Testis (tissue), 3 donors: ENCODE data around the gene PPP1R12B. TPM values are rescaled to one million over a fixed set of nuclear protein-coding genes. Genes with fewer than 3 reads are reported as not detected.
"Not testable (repeated sequence)": the region's sequence is repeated elsewhere in the genome, so short reads cannot be mapped to it uniquely, and the experiment has no call there.

Experiments
- DNase-seq: peaks from one replicate; pipeline ENCODE4 v3.0.0-alpha.2; 2019
- H3K27ac ChIP-seq, 2 donors: fragments of 200-600 bp; sonication (generic); one replicate each; pipeline ENCODE4 v1.5.1; 2019
- H3K27me3 ChIP-seq: fragments of 200-600 bp; sonication (generic); one replicate; pipeline ENCODE4 v1.5.1; 2019
- H3K36me3 ChIP-seq: fragments of 200-600 bp; sonication (generic); one replicate; pipeline ENCODE4 v1.5.1; 2017; ENCODE audit warnings: low read depth; ENCODE audit errors: missing control alignments
- H3K4me1 ChIP-seq: fragments of 200-600 bp; sonication (generic); one replicate; pipeline ENCODE4 v1.5.1; 2019
- H3K4me3 ChIP-seq, 2 donors: fragments of 200-600 bp; sonication (generic); one replicate each; pipeline ENCODE4 v1.5.1; 2017 to 2019
- H3K9me3 ChIP-seq: fragments of 200-600 bp; sonication (generic); one replicate; pipeline ENCODE4 v1.5.1; 2017
- POLR2A ChIP-seq: fragments of 450-650 bp; IDR thresholded peaks from one replicate; pipeline ENCODE4 v1.6.1; 2017; ENCODE audit warnings: antibody characterized with exemption, mild to moderate bottlenecking, moderate library complexity
- WGBS, 2 donors: methylation state at CpG; one replicate each; pipeline ENCODE4 v1.1.5; 2018; 5-methylcytosine and 5-hydroxymethylcytosine counted together
- intact Hi-C: fragments of 100-400 bp; cut with DNase I; formaldehyde crosslinking; loops from one replicate; pipeline ENCODE4 v1.15.1; 2023; ENCODE audit warnings: low total_unique reads
- polyA plus RNA-seq: library from polyadenylated mRNA; stranded (reverse); fragments of 350-450 nt; fragmentation: Illumina TruSeq; extraction: RNeasy Lipid Tissue Mini Kit (QIAGEN cat#74804); gene quantifications from one replicate; pipeline ENCODE4 v1.2.3, GENCODE V29; 2014; ENCODE audit warnings: low read depth, low replicate concordance; ENCODE audit not compliant: insufficient read depth
- total RNA-seq, 2 donors: library from RNA; depleted of rRNA; stranded (reverse); fragments of >200 nt; gene quantifications; one replicate each; pipeline ENCODE4 v1.2.3, GENCODE V29; 2016
- TF ChIP-seq, protein P1 (sequence below), 3 experiments: fragments of 450-650 bp in 2 of 3; fragments of 200-600 bp in 1 of 3; sonication (generic) in 1 of 3; IDR thresholded peaks; one replicate each; pipeline ENCODE4 v1.5.1; 2016 to 2019; ENCODE audit warnings: antibody characterized with exemption in 3 of 3, mild to moderate bottlenecking in 2 of 3, moderate library complexity in 1 of 3

The PPP1R12B gene
- total and polyA plus RNA-seq, 3 donors from 2014 or later: 32.6 to 61.2 (median 54.6) TPM

DNA sequence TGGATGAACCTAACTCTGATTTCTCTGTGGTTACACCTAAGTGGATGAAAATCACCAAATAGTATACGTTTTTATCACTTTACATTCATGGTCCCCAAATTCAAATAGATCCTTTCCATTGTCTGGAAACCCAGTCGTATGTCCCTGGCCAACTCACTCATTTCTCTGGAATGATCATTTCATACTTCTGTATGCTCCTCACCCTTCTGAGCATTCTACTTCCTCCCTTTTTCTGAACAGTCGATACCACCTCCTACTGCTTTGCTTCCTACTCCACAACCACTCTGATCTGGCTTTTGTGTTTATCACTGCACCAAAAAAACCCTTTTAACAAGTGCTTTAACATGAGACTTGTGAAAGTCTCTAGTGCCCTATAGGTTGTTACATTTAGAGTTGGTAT is 47.3 kb downstream of the PPP1R12B start:
- H3K27ac ChIP-seq, H3K4me1 ChIP-seq, DNase-seq, H3K4me3 ChIP-seq, H3K9me3 ChIP-seq, H3K36me3 ChIP-seq, H3K27me3 ChIP-seq, intact Hi-C loops: not testable (repeated sequence)
- 74 to 75% methylated on average over 3 of the region's 3 CpGs for WGBS, 2 donors

DNA sequence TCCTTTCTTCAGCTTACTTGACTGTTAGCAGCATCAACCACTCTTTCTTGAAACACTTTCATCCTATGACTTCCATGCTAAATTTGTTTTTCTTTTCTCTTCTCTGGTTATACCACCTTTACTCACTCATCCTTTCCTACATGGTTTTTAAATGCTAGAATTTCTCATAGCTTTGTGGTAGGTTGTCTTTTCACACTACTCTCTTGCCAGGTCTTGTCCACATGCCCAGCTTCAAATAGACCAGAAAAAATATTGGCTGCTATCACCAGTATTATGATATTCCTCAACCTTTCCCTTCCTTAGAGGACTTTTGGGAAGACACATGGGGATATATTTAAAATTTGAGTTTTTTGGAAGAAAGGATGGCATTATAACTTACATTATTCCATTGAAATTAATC is 48.8 kb downstream of the PPP1R12B start:
- Histone ChIP-seq H3K27ac (no peak overlapping the region), H3K4me3 (no peak overlapping the region), H3K4me1 (no peaks in the 10 kb centered on the region), H3K9me3 (no peaks in the 10 kb centered on the region), H3K36me3 (no peaks in the 10 kb centered on the region), H3K27me3 (no peaks in the 10 kb centered on the region)
- intact Hi-C loops: no loop called here
- TF ChIP-seq POLR2A: no peak
- TF ChIP-seq, protein P1, sequence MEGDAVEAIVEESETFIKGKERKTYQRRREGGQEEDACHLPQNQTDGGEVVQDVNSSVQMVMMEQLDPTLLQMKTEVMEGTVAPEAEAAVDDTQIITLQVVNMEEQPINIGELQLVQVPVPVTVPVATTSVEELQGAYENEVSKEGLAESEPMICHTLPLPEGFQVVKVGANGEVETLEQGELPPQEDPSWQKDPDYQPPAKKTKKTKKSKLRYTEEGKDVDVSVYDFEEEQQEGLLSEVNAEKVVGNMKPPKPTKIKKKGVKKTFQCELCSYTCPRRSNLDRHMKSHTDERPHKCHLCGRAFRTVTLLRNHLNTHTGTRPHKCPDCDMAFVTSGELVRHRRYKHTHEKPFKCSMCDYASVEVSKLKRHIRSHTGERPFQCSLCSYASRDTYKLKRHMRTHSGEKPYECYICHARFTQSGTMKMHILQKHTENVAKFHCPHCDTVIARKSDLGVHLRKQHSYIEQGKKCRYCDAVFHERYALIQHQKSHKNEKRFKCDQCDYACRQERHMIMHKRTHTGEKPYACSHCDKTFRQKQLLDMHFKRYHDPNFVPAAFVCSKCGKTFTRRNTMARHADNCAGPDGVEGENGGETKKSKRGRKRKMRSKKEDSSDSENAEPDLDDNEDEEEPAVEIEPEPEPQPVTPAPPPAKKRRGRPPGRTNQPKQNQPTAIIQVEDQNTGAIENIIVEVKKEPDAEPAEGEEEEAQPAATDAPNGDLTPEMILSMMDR (IDR thresholded peaks at IDR 0.05): no peak
- DNase-seq: no peak

DNA sequence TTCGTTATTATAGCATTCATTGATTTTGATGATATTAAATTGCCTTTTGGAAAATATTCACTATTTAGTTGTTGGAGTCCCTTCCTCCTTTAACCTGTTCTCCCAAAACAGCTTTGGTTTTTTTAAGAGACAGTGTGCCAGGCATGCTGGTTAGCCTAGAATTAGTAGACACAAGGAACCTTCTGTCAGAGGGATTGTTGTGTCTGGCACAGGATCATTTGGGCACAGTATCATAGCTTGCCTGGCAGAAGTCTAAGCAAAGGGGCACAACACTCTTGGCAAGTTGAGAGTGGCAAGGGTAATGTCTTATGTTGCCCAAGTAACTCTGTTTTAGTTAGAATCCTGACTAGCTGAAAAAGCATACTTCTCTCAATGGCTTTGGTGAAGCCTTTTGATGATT is 49.9 kb downstream of the PPP1R12B start:
- H3K4me3 ChIP-seq, DNase-seq, intact Hi-C loops, H3K27me3 ChIP-seq, H3K27ac ChIP-seq, H3K36me3 ChIP-seq, H3K4me1 ChIP-seq, H3K9me3 ChIP-seq: not testable (repeated sequence)
- WGBS, 2 donors: 91 to 95% methylated on average over 1 of the region's 1 CpG

DNA sequence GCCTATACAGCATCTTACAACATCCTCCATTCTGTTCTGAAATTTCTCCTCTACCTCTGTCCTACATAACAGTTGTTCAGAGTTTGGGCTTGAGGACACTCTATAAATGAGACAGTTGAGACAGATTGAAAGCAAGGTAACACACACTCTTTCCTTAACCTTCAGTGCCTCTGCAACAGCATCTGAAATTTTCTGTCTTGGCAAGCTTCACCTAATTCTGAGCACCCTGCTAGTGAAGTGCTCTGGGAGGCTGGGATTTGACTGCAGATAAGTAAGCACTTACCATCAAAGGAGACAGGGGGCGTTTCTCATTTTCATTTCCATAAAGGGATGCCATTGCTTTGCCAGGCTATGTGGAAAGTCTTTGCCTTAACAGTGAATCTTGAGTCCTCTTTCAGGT is 53.3 kb downstream of the PPP1R12B start:
- H3K9me3 ChIP-seq, H3K4me3 ChIP-seq, H3K4me1 ChIP-seq, H3K36me3 ChIP-seq, H3K27me3 ChIP-seq, intact Hi-C loops, H3K27ac ChIP-seq, DNase-seq: not testable (repeated sequence)
- WGBS, 2 donors: 46 to 90% methylated on average over 1 of the region's 1 CpG

DNA sequence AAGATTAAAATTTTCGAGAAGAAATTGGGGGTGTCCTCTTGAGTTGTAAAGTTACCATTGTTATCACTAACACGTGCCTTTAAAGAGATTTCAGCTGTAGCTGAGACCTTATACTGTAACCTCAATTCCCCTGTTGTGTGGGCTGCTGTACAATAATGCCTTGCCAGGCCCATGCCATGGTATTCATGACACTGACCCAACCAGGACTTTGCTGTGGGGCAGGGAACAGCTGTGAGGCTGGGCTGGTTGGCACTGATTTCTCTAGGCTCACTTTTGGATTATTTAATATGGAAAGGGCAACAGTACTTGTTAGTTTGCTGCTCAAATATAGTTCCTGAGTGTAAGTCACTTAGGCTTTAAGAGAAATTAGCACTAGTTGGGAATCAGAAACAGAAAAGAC is 54.9 kb downstream of the PPP1R12B start:
- H3K36me3 ChIP-seq, H3K9me3 ChIP-seq, DNase-seq, H3K4me1 ChIP-seq, H3K27ac ChIP-seq, H3K27me3 ChIP-seq, H3K4me3 ChIP-seq, intact Hi-C loops: not testable (repeated sequence)
- 52 to 77% methylated on average over 2 of the region's 2 CpGs for WGBS, 2 donors

DNA sequence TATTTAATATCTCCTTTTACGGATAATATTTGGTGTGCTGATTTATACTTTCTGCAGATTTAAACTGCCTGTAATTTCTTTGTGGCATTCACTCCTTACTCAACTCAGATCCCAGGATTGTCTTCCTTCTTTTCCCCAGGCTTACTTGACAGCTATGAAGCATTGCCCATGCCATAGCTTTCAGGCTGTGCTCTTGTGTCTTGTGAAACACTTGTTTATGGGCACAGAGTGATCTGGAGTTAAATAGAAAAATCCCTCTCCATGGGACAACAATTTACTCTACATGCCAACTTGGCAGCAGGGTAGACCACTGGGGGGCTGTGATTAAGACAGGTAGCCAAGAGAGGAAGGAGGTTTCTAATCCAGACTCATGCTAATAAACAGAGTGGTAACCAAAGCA is 57.4 kb downstream of the PPP1R12B start:
- DNase-seq: no peak
- intact Hi-C loops: no loop called here

DNA sequence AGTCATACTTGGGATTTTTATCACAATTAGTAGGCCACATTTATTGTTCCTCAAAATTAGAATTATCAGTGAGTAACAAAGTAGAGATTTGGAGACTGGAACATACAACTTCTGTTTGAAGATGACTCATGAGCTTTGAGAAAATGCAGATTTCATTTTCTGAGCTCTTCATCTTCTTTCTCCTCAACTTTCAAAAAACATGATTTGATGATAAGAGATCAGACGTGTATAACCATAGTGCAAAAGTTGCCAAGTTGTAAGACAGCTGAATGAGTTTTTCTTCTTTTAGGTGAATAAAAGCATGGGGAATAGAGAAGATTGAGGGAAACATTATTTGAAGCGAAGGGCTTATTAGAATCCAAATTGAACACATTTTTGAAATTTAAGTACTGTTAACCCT is 58.4 kb downstream of the PPP1R12B start:
- H3K27me3 ChIP-seq, H3K27ac ChIP-seq, H3K4me3 ChIP-seq, DNase-seq, H3K36me3 ChIP-seq, intact Hi-C loops, H3K9me3 ChIP-seq, H3K4me1 ChIP-seq: not testable (repeated sequence)
- 71 to 74% methylated on average over 2 of the region's 2 CpGs for WGBS, 2 donors

More for the DNA sequence above, 57.4 kb downstream of the PPP1R12B start:
- no peak overlapping the region for H3K27ac ChIP-seq
- no peak overlapping the region for H3K4me3 ChIP-seq
- no peaks in the 10 kb centered on the region for H3K9me3 ChIP-seq
- no peak for TF ChIP-seq POLR2A
- TF ChIP-seq, protein P1 (IDR thresholded peaks at IDR 0.05): no peak
- no peaks in the 10 kb centered on the region for H3K27me3 ChIP-seq
- H3K4me1 ChIP-seq: peaks cover 3% of the 10 kb centered on the region
- WGBS, 2 donors: 95 to 100% methylated on average over 1 of the region's 1 CpG
- H3K36me3 ChIP-seq: no peaks in the 10 kb centered on the region

DNA sequence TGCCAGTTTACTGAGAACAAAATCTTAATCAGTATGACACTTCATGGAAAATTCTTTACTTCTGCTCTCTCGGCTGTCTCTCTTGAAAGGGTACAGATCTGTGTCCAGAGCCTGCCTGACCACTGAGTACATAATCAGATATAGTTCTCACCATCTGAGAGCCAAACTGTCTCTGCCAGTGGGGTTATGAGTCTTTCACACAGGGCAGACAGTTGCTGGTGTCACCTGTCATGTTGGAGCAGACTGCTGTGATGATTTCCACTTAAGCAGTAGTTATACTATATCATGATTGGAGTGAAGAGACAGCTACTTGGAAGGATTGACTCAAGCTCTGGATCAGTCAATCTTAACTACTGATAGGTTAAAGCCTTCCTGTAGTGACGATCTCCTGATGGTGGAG is 58.9 kb downstream of the PPP1R12B start:
- H3K27me3 ChIP-seq, H3K4me3 ChIP-seq: not testable (repeated sequence)

DNA sequence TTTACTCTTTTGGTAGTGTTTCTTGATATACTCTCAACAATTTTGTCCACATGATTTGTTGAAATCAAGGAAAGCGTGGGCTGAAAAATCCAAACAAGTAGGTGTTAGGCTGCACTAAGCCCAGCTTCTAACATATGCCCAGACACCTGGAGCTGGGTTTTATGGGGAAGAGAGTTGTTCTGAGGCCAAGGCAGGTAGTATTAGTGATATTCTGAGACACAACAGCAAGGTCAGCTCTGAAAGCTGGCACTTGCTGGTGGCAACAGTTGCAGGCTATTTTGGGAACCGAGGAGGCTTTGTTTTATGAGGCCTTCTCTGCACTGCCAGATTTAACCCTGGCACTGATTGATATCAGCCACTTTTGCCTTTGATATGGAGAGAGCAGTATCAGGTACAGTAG is 61.8 kb downstream of the PPP1R12B start:
- intact Hi-C loops, H3K4me3 ChIP-seq, H3K27ac ChIP-seq, H3K36me3 ChIP-seq, H3K9me3 ChIP-seq, H3K27me3 ChIP-seq: not testable (repeated sequence)
- WGBS, 2 donors: 34 to 54% methylated on average over 2 of the region's 2 CpGs
- DNase-seq: peak; percentile 23
- peaks cover 12% of the 10 kb centered on the region for H3K4me1 ChIP-seq

More for the DNA sequence above, 58.9 kb downstream of the PPP1R12B start:
- DNase-seq, H3K27ac ChIP-seq, H3K9me3 ChIP-seq, intact Hi-C loops, H3K36me3 ChIP-seq: not testable (repeated sequence)
- H3K4me1 ChIP-seq: peaks cover 12% of the 10 kb centered on the region
- WGBS, 2 donors: 74 to 75% methylated on average over 2 of the region's 2 CpGs

DNA sequence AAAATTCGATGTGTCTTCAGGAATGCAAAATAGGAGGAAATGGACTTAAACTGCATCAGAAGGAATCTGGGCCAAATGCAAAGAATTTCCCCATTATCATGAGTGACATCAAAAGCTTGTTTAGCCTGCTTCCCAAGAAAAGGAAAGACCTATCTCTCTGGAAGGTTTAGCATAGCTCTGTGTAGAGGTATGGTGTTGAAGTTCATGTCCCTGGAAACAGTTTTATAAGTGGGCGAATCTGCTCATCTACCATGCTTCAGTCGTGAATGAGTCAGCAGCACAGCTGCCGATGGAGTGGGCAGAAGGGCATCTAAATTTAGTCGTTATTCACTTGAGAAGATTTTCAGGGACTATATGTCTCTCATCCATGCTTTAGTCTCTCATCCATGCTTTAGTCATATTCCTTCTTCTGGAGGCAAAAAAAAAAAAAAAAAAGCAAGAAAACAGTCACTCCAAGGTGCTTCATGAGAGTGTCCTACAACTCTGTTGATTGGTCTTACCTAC is 62.4 kb downstream of the PPP1R12B start:
- H3K4me1 ChIP-seq: peaks cover 12% of the 10 kb centered on the region
- H3K27ac ChIP-seq, intact Hi-C loops: not testable (repeated sequence)

More for the DNA sequence above, 62.4 kb downstream of the PPP1R12B start:
- 39 to 56% methylated on average over 5 of the region's 5 CpGs for WGBS, 2 donors
- H3K9me3 ChIP-seq, H3K36me3 ChIP-seq, H3K4me3 ChIP-seq, DNase-seq, H3K27me3 ChIP-seq: not testable (repeated sequence)
